Activated CD8-positive, alpha-beta memory T cell treated with anti-CD3 and anti-CD28 coated beads for 1 hour (primary cell): ENCODE measurements around the gene SOS1.

ENCODE experiments used
- DNase-seq, 2 donors: peaks; one replicate each; pipeline ENCODE4 v3.0.0-alpha.2; 2020; ENCODE audit warnings: low read depth in 1 of 2; ENCODE audit errors: extremely low read depth in 1 of 2

The SOS1 gene

DNA sequence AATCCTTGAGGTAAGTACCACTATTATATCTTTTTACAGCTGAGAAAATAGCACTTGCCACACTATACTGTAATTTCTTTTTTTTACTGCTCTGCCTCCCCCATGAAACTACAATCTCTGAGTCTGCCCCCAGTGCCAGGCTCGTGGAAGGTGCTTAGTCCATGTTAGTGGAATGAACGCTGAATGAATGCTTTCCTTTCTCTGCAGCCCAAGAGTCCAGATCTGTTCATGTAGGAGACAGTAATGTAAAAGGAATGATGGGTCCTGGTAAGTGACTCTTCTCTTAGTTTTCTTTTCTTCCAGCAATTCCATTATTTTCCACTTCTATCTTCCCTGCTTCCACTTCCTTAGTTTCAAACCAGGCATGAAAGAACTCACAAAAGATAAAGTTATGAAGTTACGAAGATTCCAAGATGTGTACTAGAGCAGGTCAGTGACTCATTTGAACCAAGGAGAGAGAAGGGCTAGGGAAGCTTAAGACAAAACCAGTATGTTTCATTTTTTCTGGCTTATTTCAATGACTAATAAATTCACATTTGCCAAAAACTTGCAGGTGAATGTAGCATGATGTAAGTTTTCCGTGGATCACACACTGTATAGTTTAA, 185.2 kb downstream of the SOS1 start:
- DNase-seq = no peak

DNA sequence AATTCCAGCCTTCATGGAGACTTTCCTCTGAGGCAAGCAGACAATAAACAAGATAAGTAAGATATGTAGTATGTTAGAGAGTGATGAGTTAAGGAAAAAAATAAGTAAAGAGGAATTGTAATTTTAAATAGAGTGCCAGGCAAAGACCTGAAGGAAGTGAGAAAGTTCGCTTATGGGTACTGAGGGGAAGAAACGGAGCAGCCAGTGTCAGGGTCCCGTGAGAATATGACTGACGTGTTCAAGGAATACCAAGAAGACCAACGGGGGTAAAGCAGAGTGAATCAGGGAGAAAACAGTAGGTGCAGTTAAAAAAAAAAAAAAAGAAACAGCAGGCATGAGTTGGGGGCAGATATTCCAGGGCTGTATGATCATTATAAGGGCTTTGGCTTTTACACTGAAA, 186.1 kb downstream of the SOS1 start:
- DNase-seq = no peak

DNA sequence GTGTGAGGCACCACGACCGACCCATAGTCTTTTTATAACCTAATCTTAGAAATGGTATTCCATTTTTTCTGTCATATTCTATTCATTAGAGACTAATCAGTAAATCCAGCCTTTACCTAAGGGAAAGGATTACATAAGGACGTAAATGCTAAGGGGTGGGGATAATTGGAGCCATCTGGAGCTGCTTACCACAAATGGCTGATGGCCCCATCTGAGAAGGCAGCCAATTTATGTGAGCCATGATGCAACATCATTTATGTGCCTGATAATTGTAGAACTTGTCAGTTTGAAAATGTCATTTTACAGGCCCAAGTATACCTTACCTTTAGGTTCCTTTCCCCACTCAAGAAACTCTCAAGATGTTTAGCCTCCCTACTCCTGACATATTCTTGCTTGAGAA, 187.2 kb downstream of the SOS1 start:
- no peak for DNase-seq

DNA sequence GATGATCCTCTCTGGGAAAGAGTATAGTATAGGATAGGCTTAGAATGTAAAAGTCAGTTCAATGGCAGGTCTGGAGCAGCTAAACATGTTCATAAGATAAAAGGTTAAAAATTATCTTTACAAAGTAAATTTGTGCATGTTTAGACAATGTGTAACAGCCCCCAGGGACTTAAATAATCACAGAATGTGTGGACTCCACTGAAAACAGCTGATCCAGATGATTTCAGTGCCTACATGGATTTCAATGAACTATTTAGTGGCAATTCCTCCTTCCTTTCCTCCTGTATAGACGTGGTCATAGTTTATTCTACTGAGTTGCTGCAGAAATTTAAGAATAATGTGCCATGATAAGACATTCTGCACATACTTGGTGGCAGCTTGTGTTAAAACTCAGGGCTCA, 188.3 kb downstream of the SOS1 start:
- no peak for DNase-seq
